GM21447 (cell line): ENCODE measurements around the gene TEX13B.

Experiments used
- ATAC-seq: cut with Tn5 transposase; IDR thresholded peaks from one replicate; pipeline ENCODE4 v1.9.1; 2021; ENCODE audit not compliant: unreplicated experiment

The TEX13B gene

DNA sequence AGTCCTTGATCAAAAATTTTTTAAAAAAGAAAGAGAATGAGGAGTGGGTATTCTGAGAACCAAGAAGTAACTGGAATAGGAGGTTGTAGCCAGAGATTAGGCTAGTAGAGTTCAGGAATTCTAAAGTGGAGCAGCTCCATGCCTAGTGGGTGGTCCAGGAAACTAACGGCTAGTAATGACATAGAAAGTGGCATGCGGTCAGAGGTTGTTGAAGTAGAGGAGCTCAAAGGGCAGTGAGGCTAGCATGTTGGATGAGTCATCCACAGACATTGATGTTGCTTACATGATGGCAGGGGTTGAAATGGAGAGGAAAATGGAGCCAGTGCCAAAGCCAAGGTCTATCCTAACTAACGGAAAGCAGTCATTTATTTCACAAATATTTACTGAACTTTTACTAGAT is 42.1 kb downstream of the TEX13B start:
- no peak for ATAC-seq

DNA sequence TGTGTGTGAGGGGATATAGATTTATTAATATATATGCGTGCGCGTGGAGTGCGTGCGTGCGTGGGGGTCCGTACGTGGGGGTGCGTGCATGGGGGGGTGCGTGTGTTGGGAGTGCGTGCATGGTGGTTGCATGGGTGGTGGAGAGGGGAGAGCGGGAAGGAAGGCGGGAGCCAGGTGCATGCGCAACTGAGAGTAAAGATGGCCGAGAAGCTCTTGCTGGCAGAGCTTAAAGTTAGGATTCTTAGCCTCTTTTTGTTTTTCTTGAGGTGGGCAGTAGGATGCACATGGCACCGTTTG is 45.8 kb downstream of the TEX13B start:
- ATAC-seq: no peak

DNA sequence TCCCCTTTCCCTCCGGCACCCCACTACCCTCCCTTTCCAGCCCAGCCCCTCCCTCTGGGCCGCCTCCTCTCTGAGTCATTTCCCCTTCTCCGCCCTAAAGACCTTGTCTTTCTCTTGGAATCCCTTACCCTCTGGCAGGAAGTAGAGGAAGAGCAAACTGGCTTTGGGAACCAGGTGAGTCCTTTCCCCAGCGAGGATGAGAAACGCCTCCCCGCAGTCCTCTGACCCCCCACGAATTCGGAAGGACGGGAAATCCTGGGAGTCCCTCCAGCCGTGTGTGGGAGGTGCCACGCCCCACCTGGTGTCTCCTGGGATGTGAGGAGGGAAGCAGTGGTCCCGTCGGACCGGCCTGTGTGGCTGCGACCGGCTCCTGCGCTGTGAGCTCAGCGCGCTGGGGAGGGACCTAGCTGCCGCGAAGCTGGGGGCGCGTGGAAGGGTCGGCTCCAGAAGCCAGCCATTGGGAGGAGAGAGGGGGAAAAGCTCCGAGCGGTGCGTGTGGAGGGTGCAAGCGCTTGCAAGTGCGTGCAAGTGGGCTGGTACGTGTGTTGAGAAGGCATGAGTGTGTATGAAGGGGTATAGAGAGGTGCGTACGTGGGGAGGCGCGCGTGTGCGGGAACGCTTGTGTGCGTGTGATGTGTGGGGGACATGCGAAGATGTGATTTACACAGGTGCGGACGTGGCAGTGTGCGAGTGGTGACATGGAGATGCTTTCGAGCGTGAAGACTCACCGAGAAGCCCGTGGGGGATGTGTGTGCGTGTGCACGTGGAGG is 46.3 kb downstream of the TEX13B start:
- no peak for ATAC-seq

DNA sequence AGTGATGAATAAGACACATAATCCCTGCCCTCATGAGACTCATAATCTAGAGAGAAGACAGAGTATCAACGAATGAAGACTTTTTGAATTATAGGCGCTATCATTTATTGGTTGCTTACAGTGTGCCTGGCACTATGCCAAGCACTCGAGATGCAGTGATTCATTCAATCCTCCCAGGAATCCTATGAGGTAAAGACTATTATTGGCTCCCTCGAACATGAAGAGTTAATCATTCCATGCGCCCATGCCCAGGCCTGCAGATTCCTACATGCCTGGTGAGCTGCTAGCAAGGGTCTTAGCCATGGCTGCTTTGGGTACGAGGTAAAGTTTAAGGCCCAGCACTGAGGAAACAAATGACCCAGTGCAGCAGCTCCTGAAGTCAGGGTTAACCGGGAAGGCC is 47.0 kb downstream of the TEX13B start:
- ATAC-seq: no peak

DNA sequence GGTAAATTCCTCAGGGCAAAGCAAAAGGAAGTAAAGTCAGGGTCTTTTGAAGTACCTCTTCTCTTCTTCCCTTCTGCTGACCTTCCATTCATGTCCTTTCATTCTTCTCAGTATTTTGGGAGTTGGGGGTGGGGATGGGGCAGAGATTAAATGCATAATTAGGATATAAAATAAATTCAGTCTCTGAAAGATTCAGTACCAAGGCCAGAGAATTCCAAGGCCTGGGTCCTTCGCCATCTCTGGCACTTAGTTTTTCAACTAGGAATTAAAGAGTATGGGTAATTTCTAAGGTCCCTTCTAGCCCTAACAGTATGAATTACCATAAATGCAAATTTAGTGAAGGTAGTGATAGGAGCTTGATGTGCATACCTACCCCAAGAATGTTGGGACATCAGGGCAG is 47.9 kb downstream of the TEX13B start:
- no peak for ATAC-seq
